Gastroesophageal sphincter (tissue), 3 donors: ENCODE results near the gene CRKL.

Source experiments
- EP300 ChIP-seq: sonication (generic); formaldehyde crosslinking; IDR thresholded peaks from one replicate; pipeline ENCODE4 v1.6.1; 2017; ENCODE audit warnings: antibody characterized with exemption, mild to moderate bottlenecking
- POLR2A ChIP-seq, 2 donors: fragments of 450-650 bp; IDR thresholded peaks; one replicate each; pipeline ENCODE4 v1.6.1; 2017; ENCODE audit warnings: antibody characterized with exemption in 2 of 2, mild to moderate bottlenecking in 2 of 2, moderate library complexity in 1 of 2
- TF ChIP-seq, protein P1 (sequence below), 4 experiments: fragments of 200-600 bp in 2 of 4; fragments of 450-650 bp in 2 of 4; sonication (generic) in 1 of 4; IDR thresholded peaks; one replicate each; pipeline ENCODE4 v1.5.1; 2017 to 2019; ENCODE audit warnings: antibody characterized with exemption in 4 of 4, mild to moderate bottlenecking in 2 of 4, moderate library complexity in 2 of 4

DNA sequence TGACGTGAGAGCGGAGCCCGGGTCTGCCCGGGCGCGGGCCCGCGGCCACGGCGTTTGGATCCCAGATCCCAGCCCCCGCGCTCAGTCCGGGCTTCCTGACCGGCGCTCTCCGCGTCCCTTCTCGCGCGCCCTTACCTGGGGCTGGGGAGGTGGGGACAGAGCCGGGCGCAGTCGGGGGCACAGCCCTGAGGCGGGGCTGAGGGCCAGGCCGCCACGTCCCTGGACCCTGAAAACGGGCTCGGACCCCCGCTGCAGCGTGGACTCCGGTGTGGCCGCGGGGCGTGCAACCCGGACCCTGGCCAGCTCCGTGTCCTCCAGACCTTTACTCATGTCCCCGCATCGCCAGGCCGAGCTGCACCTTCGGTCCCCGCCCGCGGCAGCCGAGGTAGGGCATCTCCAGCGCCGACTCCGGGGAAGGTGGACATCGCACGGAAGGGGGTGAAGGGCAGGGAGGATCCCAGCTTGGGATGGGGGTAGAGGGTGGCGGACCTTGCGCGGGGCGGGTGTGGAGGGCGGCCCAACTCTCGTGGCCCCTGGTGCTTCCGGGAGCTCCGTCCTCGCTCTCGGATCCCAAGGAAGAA, 40.0 kb downstream of the CRKL start:
- TF ChIP-seq, protein P1, sequence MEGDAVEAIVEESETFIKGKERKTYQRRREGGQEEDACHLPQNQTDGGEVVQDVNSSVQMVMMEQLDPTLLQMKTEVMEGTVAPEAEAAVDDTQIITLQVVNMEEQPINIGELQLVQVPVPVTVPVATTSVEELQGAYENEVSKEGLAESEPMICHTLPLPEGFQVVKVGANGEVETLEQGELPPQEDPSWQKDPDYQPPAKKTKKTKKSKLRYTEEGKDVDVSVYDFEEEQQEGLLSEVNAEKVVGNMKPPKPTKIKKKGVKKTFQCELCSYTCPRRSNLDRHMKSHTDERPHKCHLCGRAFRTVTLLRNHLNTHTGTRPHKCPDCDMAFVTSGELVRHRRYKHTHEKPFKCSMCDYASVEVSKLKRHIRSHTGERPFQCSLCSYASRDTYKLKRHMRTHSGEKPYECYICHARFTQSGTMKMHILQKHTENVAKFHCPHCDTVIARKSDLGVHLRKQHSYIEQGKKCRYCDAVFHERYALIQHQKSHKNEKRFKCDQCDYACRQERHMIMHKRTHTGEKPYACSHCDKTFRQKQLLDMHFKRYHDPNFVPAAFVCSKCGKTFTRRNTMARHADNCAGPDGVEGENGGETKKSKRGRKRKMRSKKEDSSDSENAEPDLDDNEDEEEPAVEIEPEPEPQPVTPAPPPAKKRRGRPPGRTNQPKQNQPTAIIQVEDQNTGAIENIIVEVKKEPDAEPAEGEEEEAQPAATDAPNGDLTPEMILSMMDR (IDR thresholded peaks at IDR 0.05), result no peak
- TF ChIP-seq EP300, result no peak
- TF ChIP-seq POLR2A (IDR thresholded peaks at IDR 0.05), result no peak
